NCI-H146 (cell line): ENCODE data around the gene NT5C2.
"Not testable (repeated sequence)": the region's sequence is repeated elsewhere in the genome, so short reads cannot be mapped to it uniquely, and the experiment has no call there.

Experiments used
- DNase-seq: peaks from one replicate; lab custom pipeline; 2025; lab: John Stamatoyannopoulos, UW

The NT5C2 gene

DNA sequence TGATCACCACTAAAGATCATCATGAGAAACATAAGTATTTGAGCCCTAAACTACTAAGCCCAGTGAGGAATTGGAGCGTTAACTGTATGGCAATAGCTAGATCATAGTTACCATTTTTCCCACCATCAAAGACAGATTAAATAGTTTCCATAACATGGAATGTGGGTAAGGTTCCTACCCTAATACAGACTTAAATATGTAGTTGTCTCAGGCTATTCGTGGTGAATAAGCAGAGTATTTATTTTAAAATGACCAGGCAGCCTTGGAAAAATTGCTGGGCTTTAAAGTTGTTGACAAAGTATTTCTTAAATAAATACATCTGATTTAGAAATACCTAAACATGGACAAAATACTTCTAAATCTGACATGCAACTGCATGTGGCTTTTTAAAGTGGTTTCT, 106.8 kb downstream of the NT5C2 start:
- DNase-seq = no peak

- no peak for DNase-seq
Observed at GRCh38 chr10:103083977-103084320, 109.1 kb downstream of the NT5C2 start.

DNA sequence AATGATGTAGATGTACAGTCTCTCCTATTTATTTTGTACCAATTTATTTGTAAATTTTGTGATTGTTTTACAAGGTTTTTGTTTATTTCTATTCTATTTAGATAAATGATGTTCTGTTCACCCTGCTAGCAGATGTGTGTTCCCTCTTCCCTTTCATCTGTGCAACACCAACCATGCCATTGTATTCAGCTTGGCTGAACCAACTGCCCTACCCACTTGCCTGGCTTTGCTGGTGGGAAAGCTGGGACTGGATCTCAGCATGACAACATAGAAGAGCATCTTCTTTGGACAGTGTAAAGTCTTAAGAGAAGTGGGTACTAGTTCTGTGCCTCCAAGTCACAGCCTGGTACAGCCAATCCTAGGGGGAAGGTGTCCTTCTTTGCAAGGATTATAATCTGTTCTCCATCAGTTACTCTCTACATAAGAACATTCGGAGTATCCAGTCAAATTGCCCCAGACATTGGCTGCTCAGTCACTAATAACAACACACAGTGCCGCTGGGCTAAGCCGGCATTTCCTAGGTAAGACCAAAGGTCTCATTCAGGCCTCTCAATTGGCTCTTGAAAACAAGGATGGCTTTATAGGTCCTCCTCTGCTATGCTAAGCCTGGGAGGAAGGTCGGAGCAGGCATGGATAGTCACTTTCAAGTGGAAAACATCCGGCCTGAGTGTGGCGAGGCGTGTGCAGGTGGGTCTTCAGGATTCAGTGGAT, 109.7 kb downstream of the NT5C2 start:
- no peak for DNase-seq

DNA sequence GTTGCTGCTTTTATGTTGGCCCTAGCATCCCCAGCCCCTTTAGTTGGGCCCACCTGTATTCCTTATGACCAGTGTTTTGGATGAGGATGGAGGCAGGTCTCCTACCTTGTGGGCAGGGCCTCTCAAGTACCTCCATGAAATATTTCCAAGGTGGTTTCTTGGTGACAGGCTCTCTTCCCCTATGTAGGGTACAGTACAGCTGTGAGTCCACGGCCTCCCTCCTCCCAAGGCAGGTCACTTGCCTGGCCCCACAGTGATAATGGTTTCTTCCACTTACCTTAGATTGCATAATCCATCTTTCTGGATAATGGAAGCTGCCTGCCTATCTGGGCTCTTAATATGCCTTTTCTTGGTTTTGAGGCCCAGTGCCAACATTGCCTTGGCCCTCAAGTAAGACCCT, 110.4 kb downstream of the NT5C2 start:
- no peak for DNase-seq

DNA sequence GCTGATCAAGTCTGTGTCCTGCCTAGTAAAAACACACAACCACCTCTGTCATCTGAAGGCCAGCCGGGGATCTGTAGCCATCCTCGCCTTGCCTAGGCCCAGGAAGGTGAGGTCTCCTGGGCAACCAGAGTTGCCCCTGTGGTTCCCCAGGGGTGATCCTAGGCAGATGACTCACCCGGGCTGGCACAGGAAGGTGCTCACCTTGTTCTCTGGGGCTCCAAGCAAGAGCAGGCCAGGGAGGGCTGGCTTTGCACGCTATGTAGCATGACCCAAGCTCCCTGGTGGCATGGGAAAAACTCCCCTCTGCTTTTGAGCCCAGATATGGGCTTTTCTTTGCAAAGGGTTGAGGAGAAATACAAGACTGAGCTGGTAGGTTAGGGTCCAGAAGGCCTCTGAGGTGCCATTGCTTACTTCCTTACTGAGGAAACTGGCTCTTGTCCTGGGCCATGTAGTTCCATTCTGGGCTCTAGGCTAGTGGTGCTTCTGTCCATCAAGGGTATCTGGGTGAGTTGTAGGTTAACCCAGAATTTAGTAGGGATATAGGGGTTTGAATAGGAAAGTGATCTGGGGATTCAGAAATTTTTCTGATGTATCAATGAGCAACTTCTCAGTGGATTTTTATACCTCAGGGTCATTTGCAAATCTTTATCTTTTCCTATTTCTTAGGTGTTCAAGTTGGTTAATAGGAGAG, 112.0 kb downstream of the NT5C2 start:
- DNase-seq = no peak

- DNase-seq = no peak
Observed at GRCh38 chr10:103079946-103080345, 113.1 kb downstream of the NT5C2 start.

DNA sequence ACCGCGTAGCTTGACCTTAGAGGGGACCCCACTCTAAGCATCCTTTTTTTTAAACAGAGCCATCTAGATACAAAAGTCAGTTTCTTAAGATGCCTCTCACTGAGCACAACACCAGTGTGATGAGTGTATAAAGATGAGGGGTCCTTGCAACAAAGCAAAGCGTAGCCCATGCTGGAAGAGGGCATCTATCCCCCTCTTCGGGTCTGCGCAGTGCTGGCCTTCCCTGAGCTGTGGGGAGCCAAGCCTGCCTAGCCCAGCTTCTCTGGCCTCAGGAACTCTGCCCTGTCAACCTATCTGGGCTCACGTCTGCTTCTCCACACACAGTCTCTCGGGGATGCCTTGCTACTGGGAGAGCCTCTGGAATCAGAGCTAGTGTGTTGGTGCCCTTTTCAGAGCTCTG, 114.0 kb downstream of the NT5C2 start:
- no peak for DNase-seq

DNA sequence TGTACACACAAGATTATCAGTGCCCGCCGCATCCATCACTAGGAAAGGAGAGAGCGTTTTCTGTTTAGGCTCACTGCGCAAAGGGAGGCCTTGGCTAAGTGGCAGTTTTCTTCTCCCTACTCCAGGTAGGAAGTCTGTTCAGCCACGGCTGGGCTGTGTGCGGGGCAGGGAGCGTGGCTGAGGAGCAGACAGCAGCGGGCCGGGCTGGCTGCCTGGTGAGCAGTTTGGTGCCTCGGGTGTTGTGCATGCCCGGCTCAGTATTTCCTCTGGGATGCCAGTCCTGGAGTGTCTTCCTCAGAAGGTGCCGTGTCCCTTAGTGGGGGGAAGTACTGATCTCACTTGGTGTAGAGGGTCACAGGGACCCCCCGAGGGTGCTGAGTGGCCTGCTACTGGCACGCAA, 114.4 kb downstream of the NT5C2 start:
- no peak for DNase-seq

DNA sequence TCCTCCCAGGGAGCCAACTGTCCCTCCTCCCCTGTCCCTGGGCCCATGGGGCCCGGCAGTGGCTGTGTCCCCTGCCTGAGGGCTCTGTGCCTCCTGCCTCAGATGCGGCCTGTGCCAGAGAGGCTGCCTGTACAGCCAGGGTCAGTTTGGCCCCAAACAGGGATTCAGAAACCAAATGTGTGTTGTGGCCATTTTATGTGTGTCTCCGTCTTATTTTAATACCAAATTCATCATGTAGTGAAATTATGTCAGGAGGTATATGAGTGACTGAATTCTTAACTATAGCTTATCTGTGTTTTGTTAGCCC, 114.8 kb downstream of the NT5C2 start:
- no peak for DNase-seq

- no peak for DNase-seq
Observed at GRCh38 chr10:103077491-103078308, 115.4 kb downstream of the NT5C2 start.

DNA sequence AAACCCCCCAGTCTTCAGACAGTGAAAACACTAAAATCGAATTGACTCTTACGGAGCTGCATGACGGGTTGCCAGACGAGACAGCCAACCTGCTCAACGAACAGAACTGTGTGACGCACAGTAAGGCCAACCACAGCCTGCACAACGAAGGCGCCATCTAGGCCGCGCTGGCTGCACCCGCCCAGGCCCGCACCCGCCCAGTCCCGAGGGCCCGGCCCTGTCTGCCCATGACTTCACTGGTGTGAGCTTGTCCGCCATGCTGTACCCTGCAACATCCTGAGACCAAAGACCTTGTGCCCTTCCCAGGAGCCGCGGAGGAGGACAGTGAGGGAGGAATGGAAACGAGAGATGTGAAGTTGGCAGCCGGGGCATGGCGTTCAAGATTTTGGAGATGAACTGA, 116.1 kb downstream of the NT5C2 start:
- no peak for DNase-seq

DNA sequence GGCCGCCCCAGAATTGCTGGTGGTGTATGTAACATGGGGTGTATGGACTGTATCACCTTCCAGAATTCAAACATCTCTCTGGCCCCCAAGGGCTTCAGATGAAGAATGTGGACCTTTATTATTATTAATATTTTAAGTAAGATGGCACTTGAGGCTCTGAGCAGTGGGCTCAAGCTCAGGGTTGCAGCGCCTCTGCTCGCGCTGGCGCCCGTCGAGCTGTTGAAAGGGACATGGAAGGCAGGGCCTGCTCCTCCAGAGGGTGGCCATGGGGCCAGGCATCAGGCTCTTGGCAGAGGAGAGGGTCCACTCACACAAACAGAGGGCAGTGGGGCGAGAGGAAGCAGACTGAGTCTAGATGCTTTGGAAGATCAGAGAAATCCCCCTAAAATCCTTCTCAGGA, 120.2 kb downstream of the NT5C2 start:
- DNase-seq = no peak

GRCh38 chr10:103072276-103072675, 120.8 kb downstream of the NT5C2 start:
- no peak for DNase-seq

DNA sequence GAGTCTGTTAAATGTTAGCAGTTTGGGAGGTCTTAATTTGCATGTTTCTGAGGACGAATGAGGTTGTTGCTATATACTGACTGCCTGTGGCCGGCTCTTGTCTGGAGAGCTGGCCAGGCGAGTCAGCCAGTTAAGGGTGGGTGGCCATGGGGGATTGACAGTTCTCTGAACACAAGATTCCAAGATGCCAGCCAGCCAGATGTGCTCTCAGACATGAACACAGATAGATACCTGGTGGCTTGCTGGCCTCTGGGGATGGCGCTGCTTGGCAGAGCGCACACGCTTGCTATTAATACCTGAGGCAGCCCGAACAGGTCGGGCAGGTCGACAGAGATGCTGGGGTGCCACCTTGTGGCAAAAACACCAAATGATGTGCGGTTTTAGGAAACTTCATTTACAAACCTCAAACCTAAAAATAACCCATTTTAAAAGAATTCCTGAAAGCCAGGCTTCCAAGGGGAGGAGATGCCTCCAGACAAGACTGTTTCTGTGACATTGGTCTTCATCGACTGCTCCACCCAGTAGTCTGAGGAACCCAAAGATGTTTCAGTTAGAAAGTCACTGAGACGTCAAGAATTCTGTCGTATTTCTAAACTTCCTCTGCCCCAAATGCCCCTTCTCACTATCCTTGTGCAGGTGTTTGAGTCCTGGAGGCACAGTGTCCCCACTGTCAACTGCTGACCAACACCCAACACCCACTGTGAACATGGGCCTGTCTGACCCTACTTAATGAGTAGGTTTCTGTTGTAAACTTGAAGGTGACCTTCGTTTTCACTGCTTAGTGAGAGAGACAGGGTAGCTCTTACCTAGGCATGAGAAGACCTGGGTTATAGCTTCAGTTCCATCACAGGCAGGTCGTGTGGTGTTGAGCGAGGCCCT, 123.4 kb downstream of the NT5C2 start:
- DNase-seq = peak; percentile 65

DNA sequence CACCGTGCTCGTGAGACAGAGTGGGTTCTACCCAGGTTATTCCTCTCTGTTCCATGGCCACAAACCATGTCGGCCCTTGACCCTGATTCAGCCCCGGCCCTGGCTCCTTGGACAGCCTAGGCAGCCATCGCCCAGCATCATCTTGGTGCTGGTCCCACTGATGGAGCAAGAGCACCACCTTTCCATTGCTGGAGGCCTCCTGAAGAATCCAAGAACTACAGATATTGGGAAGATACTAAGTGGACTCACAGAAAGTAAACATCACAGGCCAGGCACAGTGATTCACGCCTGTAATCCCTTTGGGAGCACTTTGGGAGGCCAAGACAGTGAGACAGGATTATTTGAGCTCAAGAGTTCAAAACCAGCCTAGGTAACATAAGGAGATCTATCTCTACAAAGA, 125.1 kb downstream of the NT5C2 start:
- DNase-seq = no peak

- no peak for DNase-seq
Observed at GRCh38 chr10:103067484-103067883, 125.6 kb downstream of the NT5C2 start.

DNA sequence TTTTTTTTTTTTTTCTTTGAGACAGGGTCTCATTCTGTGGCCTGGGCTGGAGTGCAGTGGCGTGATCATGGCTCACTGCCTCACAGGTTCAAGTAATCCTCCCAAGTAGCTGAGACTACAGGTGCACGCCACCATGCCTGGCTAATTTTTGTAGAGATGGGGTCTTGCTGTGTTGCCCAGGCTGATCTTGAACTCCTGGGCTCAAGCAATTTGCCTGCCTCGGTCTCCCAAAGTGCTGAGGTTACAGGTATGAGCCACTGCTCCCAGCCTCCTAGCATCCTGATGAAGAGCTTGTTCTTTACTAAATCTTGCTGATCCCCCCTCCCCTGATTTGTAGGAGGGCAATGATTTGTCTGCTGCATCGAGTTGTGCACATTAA, 126.0 kb downstream of the NT5C2 start:
- not testable (repeated sequence) for DNase-seq

- DNase-seq = no peak
Observed at GRCh38 chr10:103066141-103067098, 126.7 kb downstream of the NT5C2 start.

DNA sequence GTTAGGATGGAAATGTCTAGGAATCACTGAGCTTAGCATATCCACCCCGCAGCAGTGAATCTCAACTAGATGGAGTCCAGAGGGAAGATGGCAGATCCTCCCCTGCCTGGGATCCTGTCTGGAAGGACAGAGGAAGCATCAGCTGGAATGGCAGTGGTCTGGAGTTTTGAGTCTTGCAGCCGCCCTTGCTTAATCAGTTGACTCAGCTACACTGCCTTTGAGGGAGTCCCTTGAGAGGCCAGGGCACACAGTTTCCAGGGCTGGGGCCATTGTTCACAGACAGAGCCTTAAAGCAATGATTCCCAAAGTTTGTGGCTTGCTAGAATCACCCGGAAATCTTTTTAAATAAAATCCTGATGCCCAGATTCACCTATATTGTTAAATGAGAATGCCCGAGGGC, 128.1 kb downstream of the NT5C2 start:
- no peak for DNase-seq

- DNase-seq = peak; percentile 41
Observed at GRCh38 chr10:103062854-103063590, 130.1 kb downstream of the NT5C2 start.
